Endometrium (tissue), 2 donors: ENCODE results near the gene FRMPD2.
"Not testable (repeated sequence)": the region's sequence is repeated elsewhere in the genome, so short reads cannot be mapped to it uniquely, and the experiment has no call there.

ENCODE experiments used
- FAIRE-seq: peaks from 2 replicates; lab custom pipeline; 2012; peaks lifted over from hg19 to GRCh38; lab: Jason Lieb, UNC
- donor health status: control.
- donor health status: control.

Gene FRMPD2

DNA sequence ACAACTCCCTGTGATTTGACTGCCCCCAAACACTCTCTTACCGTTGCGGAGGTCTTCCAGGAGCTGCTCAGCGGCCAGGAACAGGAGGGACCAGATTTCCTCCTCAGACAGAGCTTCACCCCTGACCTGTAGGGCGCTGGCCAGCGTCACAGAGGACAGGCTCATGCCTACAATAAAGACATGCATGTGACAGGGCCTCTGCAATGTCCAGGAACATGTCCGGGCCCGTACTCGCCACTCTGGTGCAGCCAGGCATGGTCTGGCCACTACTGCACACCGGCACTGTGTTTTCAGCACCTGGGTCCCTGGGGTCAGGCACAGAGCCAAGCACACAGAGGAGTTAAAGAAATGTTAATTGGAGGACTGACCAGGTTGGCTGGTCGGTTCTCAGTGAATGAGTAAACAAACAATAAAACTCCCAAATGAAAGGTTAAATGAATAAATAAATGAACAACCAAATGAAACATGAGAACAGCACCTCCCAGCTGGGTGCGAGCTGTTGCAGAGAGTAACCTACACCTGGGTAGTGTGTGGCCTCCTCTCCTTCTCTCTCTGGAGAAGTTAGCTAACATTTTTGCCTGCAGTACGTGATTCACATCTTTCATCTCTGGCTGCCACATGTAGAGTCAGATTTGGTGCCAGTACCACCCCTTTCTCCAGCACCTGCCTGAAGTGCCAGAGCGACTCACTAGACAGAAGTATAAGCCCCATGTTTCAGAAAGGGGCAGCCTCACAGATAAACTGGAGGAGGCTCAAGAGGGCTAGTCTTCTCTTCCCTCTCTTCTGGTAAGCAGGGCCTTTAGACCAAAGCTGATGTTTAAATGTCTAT, 22.8 kb downstream of the FRMPD2 start:
- FAIRE-seq: no peak

DNA sequence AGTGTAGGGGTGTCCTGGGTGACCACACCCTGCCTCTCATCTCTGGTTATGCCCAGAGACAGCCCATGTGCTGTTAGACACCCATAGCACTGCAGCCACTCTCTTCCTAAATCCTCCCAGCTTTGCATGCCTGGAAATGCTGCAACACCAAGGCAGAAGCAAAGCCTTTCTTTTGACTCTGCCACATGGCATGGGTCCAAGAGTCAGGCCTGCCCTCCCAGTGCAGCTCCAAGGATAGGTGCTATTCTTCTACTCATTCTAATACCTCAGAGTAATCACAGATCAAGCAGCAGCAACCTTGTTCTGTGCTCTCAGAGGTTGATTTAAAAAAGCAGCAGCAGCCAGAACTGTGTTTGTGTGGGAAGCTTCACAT, 23.4 kb downstream of the FRMPD2 start:
- no peak for FAIRE-seq

- no peak for FAIRE-seq
These were observed 24.6 kb downstream of the FRMPD2 start for GRCh38 chr10:48249763-48250351.

GRCh38 chr10:48249004-48249762, 25.3 kb downstream of the FRMPD2 start:
- no peak for FAIRE-seq

DNA sequence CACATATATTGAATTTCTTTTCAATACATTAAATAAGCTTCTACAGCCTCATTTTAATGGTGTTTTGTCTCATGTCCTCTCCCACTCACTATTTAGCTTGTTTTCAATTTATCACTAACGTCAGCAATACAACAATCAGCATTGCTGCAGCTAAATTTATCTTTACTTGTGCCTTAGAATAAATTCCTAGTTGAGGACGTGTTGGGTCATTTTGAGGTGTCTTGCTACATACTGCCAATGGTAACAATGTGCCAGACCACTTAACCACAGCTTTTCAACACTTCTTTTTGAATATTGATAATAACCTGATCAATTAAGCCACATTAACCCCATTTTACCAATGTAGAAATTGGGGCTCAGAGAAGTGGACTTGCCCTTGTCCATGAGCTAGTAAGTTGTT, 26.0 kb downstream of the FRMPD2 start:
- FAIRE-seq: no peak

GRCh38 chr10:48247680-48248079, 26.8 kb downstream of the FRMPD2 start:
- FAIRE-seq: no peak

DNA sequence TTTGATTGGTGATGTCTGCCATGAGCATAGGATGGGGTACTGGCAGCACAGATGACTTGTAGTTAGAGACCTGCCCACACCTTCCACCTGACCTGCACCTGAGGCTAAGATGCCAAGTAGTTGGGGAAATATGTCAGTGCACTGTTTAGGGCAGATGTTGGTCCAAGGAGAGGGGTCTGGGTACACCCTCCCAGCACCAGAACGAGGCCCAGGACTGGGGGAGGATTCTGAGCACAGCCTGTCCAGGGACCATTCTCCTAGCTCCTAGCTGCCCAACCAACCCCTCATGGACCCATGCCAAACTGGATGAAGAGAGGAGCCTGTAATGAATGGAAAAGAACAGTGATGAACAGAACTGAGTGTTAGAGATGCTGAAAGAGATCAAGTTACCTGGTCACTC, 28.0 kb downstream of the FRMPD2 start:
- FAIRE-seq: no peak

DNA sequence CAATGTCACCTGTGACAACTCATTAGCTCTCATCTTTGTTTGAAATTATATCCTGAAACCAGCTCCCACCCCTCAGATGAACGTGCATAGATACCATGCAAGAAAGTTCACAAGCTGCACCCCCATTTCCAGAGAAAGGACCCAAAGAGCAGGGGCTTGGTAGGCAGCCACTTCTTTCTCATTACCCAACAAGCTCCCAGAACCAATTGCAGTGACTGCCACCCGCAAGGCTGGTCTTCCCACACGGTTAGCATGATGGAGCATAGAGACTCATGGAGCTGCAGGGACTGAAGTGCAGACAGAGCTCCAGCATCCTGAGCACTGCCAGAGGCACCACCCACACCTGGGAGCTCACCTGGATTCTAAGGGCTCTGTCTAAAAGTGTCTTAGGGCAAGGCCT, 28.5 kb downstream of the FRMPD2 start:
- FAIRE-seq: no peak

GRCh38 chr10:48243921-48244320, 30.6 kb downstream of the FRMPD2 start:
- not testable (repeated sequence) for FAIRE-seq

GRCh38 chr10:48243487-48243886, 31.0 kb downstream of the FRMPD2 start:
- no peak for FAIRE-seq

GRCh38 chr10:48242171-48242904, 32.2 kb downstream of the FRMPD2 start:
- no peak for FAIRE-seq

- FAIRE-seq: no peak
These were observed 33.2 kb downstream of the FRMPD2 start for GRCh38 chr10:48241332-48241731.

- FAIRE-seq: no peak
These were observed 34.3 kb downstream of the FRMPD2 start for GRCh38 chr10:48240196-48240595.

GRCh38 chr10:48239618-48240017, 34.9 kb downstream of the FRMPD2 start:
- FAIRE-seq: no peak

DNA sequence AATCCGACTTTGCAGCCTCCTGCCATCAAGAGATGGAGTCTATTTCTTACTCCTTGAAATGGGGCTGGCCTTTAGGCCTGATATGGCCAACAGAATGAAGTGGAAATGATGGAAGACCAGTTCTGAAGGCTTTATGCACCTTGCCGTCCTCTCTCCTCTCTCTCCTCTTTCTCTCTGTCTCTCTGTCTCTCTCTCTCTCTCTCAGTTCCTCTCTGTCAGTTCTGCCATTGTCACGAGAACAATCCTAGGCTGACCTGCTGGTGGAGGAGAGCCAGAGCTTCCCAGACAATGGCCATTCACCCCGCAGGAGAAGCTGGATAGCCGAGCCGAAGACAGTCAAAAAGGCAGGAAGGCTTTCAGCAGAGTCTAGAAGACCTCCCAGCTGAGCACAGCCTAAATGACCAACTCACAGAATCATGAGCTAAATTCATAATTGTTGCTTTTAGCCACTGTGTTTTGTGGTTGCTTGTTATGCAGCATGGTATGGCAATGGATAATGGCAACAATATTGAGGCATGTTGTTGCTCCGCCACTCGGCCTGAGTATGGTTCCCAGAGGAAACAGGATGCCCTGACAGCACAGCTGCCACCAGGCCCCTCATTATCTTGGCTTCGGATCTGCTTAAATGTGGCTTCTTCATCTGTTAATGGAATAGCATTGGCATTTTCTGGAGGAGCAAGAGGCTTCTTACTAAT, 35.5 kb downstream of the FRMPD2 start:
- no peak for FAIRE-seq

- no peak for FAIRE-seq
These were observed 36.9 kb downstream of the FRMPD2 start for GRCh38 chr10:48237259-48238250.

DNA sequence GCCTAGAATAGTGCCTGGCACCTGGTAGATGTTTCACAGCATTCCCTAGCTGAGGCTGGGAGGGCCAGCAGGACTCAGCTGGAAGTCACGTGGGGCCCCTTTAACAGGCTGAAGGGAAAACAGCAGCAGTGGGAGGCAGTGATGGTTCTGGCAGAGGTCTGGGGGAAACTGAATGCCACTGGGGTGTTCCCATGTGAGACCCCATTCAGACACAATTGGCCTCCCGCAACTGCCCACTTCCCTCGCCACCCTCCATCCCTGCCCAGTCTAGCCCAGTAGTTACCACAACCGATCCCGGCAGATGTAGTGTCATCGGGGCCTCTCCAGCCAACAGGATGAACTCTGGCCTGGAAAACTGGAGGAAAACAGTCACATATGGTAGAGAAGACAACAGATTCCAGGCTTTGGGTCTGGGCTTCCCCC, 38.3 kb downstream of the FRMPD2 start:
- FAIRE-seq: no peak

DNA sequence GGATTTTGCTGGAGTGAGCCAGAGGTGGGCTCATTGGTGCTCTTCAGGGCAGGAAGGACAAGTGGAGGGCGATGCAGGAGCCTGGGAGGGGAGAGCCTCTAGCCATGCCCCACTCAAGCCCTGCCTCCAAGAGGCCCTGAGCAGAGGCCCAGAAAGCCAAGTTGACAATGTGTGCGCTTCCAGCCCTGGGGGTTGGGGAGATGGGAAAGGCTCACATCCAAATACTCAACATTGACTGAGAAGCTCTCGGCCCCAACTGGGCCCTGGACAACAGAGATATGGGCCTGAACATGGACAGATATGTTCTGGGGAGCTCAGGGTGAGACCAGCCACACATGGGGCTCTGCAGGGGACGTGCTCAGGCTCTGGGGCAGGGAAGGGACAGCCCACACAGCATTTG, 39.0 kb downstream of the FRMPD2 start:
- no peak for FAIRE-seq

DNA sequence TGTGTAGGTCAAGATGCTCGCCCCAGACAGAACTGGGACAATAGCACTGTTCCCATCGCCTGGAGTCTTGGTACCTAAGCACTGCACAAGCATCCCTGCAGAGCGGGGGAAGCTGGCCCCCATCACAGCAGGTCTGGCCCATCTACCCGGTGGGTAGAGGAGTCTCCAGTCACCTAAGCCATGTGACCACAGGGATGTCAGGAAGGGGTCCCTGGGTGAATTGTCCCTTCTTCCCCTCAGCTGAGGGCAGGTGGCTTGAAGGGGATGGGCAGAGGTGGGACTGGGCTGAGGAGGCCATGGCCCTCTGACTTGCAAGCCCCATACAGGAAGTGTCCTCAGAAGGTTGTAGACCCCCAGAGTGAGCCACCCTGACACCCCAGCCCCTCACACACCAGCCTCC, 39.7 kb downstream of the FRMPD2 start:
- FAIRE-seq: no peak

DNA sequence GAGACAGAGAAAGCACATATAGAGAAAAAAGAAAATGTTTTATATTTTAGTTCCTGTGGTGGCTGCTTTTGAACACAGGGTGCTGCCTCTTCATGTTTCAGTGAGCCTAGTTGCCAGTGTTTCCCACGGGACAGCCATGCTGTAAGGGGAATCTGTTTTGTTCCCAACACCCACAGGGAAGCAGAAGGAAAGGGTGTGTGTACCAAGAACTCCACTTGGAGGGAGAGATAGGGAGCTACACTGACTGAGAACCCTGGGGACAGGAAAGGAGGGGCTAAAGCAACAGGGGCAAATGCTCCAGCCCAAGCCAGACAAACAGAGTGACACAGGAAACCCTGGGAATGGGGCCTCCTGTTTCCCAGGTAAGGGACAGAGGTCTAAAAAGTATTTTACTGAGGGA, 40.2 kb downstream of the FRMPD2 start:
- FAIRE-seq: no peak

- FAIRE-seq: no peak
These were observed 40.9 kb downstream of the FRMPD2 start for GRCh38 chr10:48233559-48234005.
